ENCODE results near the gene SMIM32.

- no peak for TF ChIP-seq EZH2 (IDR thresholded peaks at IDR 0.05; ENCODE audit: borderline replicate concordance, insufficient read depth, low read depth, low read length, poor library complexity, severe bottlenecking)
- no peak for TF ChIP-seq CTCF (IDR thresholded peaks at IDR 0.05)
These were observed 47.9 kb upstream of the SMIM32 start for GRCh38 chr5:136240894-136241293.

Data from B cell (primary cell).